K562 (cell line): Measurements from ENCODE around the gene SCIN. TPM values are rescaled to one million over a fixed set of nuclear protein-coding genes. Genes with fewer than 3 reads are reported as not detected.

Source experiments
- ARNT ChIP-seq, 2 experiments: fragments of 450-650 bp; IDR thresholded peaks; 2 replicates each; pipeline ENCODE4 v1.6.1; 2016; ENCODE audit warnings: mild to moderate bottlenecking in 1 of 2
- ESRRA ChIP-seq: fragments of 450-650 bp; IDR thresholded peaks from 2 replicates; pipeline ENCODE4 v1.6.1; 2014; ENCODE audit warnings: low read depth, mild to moderate bottlenecking, moderate library complexity, borderline replicate concordance
- GATA2 ChIP-seq: sonication (generic); formaldehyde crosslinking; IDR thresholded peaks from 2 replicates; pipeline ENCODE4 v1.4.0; 2020; ENCODE audit warnings: mild to moderate bottlenecking, missing genetic modification reagents
- HDAC2 ChIP-seq: fragments of 450-650 bp; IDR thresholded peaks from 2 replicates; pipeline ENCODE4 v1.6.1; 2016; ENCODE audit warnings: mild to moderate bottlenecking
- HDAC3 ChIP-seq: fragments of 450-650 bp; IDR thresholded peaks from 2 replicates; pipeline ENCODE4 v1.6.1; 2018; ENCODE audit warnings: borderline replicate concordance, mild to moderate bottlenecking, moderate library complexity; ENCODE audit not compliant: partially characterized antibody
- MTA2 ChIP-seq: fragments of 450-650 bp; IDR thresholded peaks from 2 replicates; pipeline ENCODE4 v1.6.1; 2016; ENCODE audit warnings: low read depth
- PHB ChIP-seq: fragments of 250-450 bp; sonication (Bioruptor Pico); IDR thresholded peaks from 2 replicates; pipeline ENCODE4 v1.5.0; 2021
- POLR2B ChIP-seq: fragments of 450-650 bp; IDR thresholded peaks from 2 replicates; pipeline ENCODE4 v1.6.1; 2018; ENCODE audit warnings: low read depth; ENCODE audit not compliant: partially characterized antibody
- PURB ChIP-seq: sonication (generic); formaldehyde crosslinking; IDR thresholded peaks from 2 replicates; pipeline ENCODE4 v1.9.0; 2021; ENCODE audit warnings: low read depth, mild to moderate bottlenecking, missing genetic modification reagents
- RAD21 ChIP-seq, 2 experiments: fragments of 250-450 bp in 1 of 2; fragments of 450-650 bp in 1 of 2; sonication (Bioruptor Pico) in 1 of 2; formaldehyde crosslinking in 1 of 2; IDR thresholded peaks in 1 of 2; conservative IDR thresholded peaks in 1 of 2; 2 replicates each; pipeline versions ENCODE4 v1.4.0 to v1.8.0; 2020 to 2022; ENCODE audit warnings: mild to moderate bottlenecking in 2 of 2, moderate library complexity in 1 of 2
- SNRNP70 ChIP-seq: fragments of 200-400 bp; formaldehyde crosslinking; optimal IDR thresholded peaks from 2 replicates; pipeline ENCODE3; 2017; ENCODE audit warnings: low read depth, low read length
- ZNF717 ChIP-seq: fragments of 250-450 bp; sonication (Bioruptor Pico); IDR thresholded peaks from 2 replicates; pipeline ENCODE4 v1.5.0; 2021
- polyA plus RNA-seq, 8 experiments: library from polyadenylated mRNA; depleted of rRNA in 4 of 8; stranded (reverse) in 5 of 8; unstranded in 3 of 8; fragments of >200 nt; fragmentation: Nextera tagmentation in 2 of 8; fragmentation: Illumina TruSeq in 1 of 8; extraction: Ambion mirVana in 2 of 8; extraction: Trizol in 1 of 8; gene quantifications; 2 replicates each; pipeline versions ENCODE4 v1.2.1 to v1.2.3, GENCODE V29; 2011 to 2014; ENCODE audit warnings: inconsistent platforms in 1 of 8, missing spikeins in 1 of 8
- total RNA-seq, 7 experiments: library from RNA; depleted of rRNA in 6 of 7; stranded (reverse); fragments of >200 nt in 6 of 7; fragmentation: Illumina TruSeq in 2 of 7; extraction: Trizol in 2 of 7; gene quantifications; 2 replicates each; pipeline versions ENCODE4 v1.2.1 to v1.2.3, GENCODE V29; 2011 to 2021; ENCODE audit warnings: low replicate concordance in 1 of 7
- TF ChIP-seq, protein P1 (sequence below), 2 experiments: fragments of 450-650 bp in 1 of 2; sonication (generic) in 1 of 2; formaldehyde crosslinking in 1 of 2; IDR thresholded peaks in 1 of 2; conservative IDR thresholded peaks in 1 of 2; 2 replicates each; pipeline versions ENCODE4 v1.6.1 to v1.8.1; 2016 to 2023; ENCODE audit warnings: mild to moderate bottlenecking in 2 of 2, moderate library complexity in 2 of 2, inconsistent platforms in 1 of 2, missing genetic modification reagents in 1 of 2
- TF ChIP-seq, protein P2 (sequence below), 2 experiments: fragments of 450-650 bp; IDR thresholded peaks; 2 replicates each; pipeline ENCODE4 v1.6.1; 2016; ENCODE audit warnings: mild to moderate bottlenecking in 2 of 2, borderline replicate concordance in 1 of 2, low read depth in 1 of 2, moderate library complexity in 1 of 2
- TF ChIP-seq, protein P3 (sequence below): fragments of 200-400 bp; formaldehyde crosslinking; IDR thresholded peaks from 2 replicates; pipeline ENCODE4 v1.6.1; 2017; ENCODE audit warnings: mild to moderate bottlenecking, low read depth, low read length, moderate library complexity
- TF ChIP-seq, protein P4 (sequence below): fragments of 250-450 bp; sonication (Bioruptor Pico); IDR thresholded peaks from 2 replicates; pipeline ENCODE4 v1.9.0; 2021; ENCODE audit warnings: mild to moderate bottlenecking

The SCIN gene
- total and polyA plus RNA-seq, 9 of the 15 experiments (the other 6 are each of a cell fraction or from before 2014, with no cell fraction given), result 0.67 to 18.2 (median 10.6) TPM

DNA sequence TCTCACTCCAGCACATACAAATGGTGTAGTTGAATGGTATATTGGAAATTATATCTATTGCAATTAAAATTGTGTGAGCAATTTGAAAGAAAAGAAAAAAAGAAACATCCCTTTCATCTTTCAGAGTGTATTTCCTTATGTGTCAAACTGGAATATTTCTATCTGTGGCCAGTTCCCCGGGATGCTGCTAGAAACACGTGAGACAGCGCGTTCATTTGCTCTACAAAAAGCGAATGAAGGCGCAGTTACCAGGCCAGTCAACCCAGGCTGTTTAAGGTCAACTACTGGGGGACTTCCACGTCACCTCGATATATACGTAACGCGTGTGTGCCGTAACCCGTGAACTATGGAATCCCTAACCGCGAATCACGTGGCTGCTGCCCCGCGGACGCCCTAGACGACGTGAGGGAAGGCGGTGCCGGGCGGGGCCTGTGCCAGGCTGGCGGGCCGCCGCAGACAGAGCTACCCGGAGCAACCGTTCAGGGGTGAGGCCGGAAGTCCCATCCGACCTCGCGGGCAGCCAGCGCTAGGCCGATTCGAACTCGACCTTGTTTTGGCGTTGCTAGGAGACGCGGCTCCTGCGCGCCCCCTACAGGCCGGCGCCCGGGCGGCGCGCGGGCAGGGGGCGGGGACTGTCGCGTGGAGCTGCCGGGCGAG lies 115.8 kb downstream of the SCIN start (continued):
- TF ChIP-seq, protein P1, sequence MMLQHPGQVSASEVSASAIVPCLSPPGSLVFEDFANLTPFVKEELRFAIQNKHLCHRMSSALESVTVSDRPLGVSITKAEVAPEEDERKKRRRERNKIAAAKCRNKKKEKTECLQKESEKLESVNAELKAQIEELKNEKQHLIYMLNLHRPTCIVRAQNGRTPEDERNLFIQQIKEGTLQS (IDR thresholded peaks at IDR 0.05), result peak; percentile 77
- TF ChIP-seq, protein P1 (CRISPR knock-in tag; conservative IDR thresholded peaks at IDR 0.05), result no peak
- TF ChIP-seq HDAC3, result peak; percentile 53
- TF ChIP-seq PHB, result no peak
- TF ChIP-seq, protein P2, sequence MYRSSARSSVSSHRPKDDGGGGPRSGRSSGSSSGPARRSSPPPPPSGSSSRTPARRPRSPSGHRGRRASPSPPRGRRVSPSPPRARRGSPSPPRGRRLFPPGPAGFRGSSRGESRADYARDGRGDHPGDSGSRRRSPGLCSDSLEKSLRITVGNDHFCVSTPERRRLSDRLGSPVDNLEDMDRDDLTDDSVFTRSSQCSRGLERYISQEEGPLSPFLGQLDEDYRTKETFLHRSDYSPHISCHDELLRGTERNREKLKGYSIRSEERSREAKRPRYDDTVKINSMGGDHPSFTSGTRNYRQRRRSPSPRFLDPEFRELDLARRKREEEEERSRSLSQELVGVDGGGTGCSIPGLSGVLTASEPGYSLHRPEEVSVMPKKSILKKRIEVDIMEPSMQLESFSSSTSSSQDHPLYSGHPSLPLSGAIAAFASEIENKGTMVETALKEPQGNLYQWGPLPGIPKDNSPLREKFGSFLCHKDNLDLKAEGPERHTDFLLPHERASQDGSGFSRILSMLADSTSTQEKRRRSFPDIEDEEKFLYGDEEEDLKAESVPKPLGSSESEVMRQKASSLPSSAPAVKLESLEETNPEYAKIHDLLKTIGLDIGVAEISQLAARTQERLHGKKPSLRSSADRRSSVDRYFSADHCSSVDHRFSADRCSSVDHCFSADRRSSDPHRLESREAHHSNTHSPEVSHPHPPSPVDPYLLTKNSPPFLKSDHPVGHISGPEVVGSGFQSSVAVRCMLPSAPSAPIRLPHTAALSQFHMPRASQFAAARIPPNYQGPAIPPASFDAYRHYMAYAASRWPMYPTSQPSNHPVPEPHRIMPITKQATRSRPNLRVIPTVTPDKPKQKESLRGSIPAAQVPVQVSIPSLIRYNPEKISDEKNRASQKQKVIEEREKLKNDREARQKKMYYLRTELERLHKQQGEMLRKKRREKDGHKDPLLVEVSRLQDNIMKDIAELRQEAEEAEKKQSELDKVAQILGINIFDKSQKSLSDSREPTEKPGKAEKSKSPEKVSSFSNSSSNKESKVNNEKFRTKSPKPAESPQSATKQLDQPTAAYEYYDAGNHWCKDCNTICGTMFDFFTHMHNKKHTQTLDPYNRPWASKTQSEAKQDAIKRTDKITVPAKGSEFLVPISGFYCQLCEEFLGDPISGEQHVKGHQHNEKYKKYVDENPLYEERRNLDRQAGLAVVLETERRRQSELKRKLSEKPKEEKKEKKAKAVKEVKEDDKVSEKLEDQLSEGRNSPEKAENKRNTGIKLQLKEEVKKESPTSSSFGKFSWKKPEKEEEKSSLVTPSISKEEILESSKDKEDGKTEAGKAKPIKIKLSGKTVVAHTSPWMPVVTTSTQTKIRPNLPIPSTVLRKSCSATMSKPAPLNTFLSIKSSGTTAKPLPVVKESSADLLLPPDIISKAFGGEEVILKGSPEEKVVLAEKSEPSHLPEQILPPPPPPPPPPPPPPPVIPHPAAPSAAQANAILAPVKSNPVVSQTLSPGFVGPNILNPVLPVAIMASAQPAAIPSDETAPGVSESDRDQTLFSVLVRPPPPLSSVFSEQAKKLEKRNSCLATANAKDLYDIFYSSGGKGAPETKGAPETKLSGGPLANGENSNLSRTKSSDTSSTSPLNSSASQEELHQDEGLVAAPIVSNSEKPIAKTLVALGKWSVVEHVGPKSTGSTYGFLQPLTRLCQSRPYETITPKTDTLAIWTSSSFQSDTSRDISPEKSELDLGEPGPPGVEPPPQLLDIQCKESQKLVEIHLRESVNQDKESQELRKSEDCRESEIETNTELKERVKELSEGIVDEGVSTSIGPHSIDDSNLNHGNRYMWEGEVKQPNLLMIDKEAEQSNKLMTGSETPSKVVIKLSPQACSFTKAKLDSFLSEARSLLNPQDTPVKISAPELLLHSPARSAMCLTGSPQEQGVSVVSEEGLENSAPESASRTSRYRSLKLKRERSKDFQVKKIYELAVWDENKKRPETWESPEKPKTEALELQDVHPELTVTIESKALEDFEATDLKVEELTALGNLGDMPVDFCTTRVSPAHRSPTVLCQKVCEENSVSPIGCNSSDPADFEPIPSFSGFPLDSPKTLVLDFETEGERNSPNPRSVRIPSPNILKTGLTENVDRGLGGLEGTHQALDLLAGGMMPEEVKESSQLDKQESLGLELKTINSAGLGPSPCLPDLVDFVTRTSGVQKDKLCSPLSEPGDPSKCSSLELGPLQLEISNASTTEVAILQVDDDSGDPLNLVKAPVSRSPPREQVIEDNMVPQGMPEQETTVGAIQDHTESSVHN (IDR thresholded peaks at IDR 0.05; ENCODE audit: borderline replicate concordance in 1 of 2, low read depth in 1 of 2), result peak in 1 of 2 experiments; percentile 47; a peak in 1 of 4 replicates
- no peak for TF ChIP-seq PURB (CRISPR knock-in tag)
- peak; percentile 88 for TF ChIP-seq ESRRA
- TF ChIP-seq MTA2, result no peak
- no peak for TF ChIP-seq GATA2
- TF ChIP-seq, protein P3, sequence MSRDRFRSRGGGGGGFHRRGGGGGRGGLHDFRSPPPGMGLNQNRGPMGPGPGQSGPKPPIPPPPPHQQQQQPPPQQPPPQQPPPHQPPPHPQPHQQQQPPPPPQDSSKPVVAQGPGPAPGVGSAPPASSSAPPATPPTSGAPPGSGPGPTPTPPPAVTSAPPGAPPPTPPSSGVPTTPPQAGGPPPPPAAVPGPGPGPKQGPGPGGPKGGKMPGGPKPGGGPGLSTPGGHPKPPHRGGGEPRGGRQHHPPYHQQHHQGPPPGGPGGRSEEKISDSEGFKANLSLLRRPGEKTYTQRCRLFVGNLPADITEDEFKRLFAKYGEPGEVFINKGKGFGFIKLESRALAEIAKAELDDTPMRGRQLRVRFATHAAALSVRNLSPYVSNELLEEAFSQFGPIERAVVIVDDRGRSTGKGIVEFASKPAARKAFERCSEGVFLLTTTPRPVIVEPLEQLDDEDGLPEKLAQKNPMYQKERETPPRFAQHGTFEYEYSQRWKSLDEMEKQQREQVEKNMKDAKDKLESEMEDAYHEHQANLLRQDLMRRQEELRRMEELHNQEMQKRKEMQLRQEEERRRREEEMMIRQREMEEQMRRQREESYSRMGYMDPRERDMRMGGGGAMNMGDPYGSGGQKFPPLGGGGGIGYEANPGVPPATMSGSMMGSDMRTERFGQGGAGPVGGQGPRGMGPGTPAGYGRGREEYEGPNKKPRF, result no peak
- TF ChIP-seq ARNT (IDR thresholded peaks at IDR 0.05), result no peak
- no peak; the same call in 1 of the 2 replicates for TF ChIP-seq HDAC2
- no peak for TF ChIP-seq ZNF717 (CRISPR knock-in tag)
- TF ChIP-seq, protein P4, sequence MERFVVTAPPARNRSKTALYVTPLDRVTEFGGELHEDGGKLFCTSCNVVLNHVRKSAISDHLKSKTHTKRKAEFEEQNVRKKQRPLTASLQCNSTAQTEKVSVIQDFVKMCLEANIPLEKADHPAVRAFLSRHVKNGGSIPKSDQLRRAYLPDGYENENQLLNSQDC, result no peak
- TF ChIP-seq RAD21 (CRISPR knock-in tag; conservative IDR thresholded peaks at IDR 0.05 in 1 of 2, IDR thresholded peaks at IDR 0.05 in 1 of 2), result peak; percentile 20 to 27; a peak in 3 of 4 replicates
- TF ChIP-seq SNRNP70, result no peak
- no peak for TF ChIP-seq POLR2B
